Endodermal cell (in vitro differentiated cells): ENCODE measurements around the gene VPS51. TPM values are rescaled to one million over a fixed set of nuclear protein-coding genes. Genes with fewer than 3 reads are reported as not detected.

Experiments
- DNase-seq: peaks from one replicate; pipeline ENCODE4 v3.0.0-alpha.2; 2017
- H3K27ac ChIP-seq: 2 replicates; pipeline ENCODE4 v1.5.1; 2013; ENCODE audit warnings: mild to moderate bottlenecking, low read depth, low read length, moderate library complexity
- H3K27me3 ChIP-seq: 2 replicates; pipeline ENCODE4 v1.6.1; 2013; ENCODE audit warnings: mild to moderate bottlenecking, low read length, moderate library complexity; ENCODE audit not compliant: insufficient read depth, control insufficient read depth, poor library complexity, severe bottlenecking
- H3K36me3 ChIP-seq: 2 replicates; pipeline ENCODE4 v1.7.0; 2013; ENCODE audit warnings: mild to moderate bottlenecking, low read length, moderate library complexity; ENCODE audit not compliant: control insufficient read depth, insufficient read depth
- H3K4me1 ChIP-seq: one replicate; pipeline ENCODE4 v1.7.0; 2013; ENCODE audit warnings: low read length; ENCODE audit not compliant: control insufficient read depth, insufficient read depth
- H3K4me3 ChIP-seq: 2 replicates; pipeline ENCODE4 v1.5.1; 2013; ENCODE audit warnings: mild to moderate bottlenecking, low read length, moderate library complexity
- H3K9ac ChIP-seq: 2 replicates; pipeline ENCODE4 v1.6.1; 2013; ENCODE audit warnings: mild to moderate bottlenecking, low read length, moderate library complexity; ENCODE audit not compliant: poor library complexity, severe bottlenecking; ENCODE audit errors: extremely low read depth
- H3K9me3 ChIP-seq: 2 replicates; pipeline ENCODE4 v1.6.1; 2013; ENCODE audit warnings: mild to moderate bottlenecking, low read length, moderate library complexity; ENCODE audit not compliant: control insufficient read depth
- H3K27ac Mint-ChIP-seq: 2 replicates; pipeline ENCODE4 v1.8.0; 2020; ENCODE audit warnings: mixed read lengths
- H3K27me3 Mint-ChIP-seq: 2 replicates; pipeline ENCODE4 v1.8.0; 2021; ENCODE audit warnings: mild to moderate bottlenecking, mixed read lengths; ENCODE audit not compliant: insufficient read depth
- H3K36me3 Mint-ChIP-seq: 2 replicates; pipeline ENCODE4 v1.8.0; 2020; ENCODE audit warnings: low read depth, mixed read lengths
- H3K4me1 Mint-ChIP-seq: 2 replicates; pipeline ENCODE4 v1.8.0; 2020; ENCODE audit warnings: mixed read lengths
- H3K4me3 Mint-ChIP-seq: 2 replicates; pipeline ENCODE4 v1.8.0; 2020; ENCODE audit warnings: mild to moderate bottlenecking, moderate library complexity, mixed read lengths
- H3K9me3 Mint-ChIP-seq: 2 replicates; pipeline ENCODE4 v1.8.0; 2020; ENCODE audit warnings: mild to moderate bottlenecking, mixed read lengths
- CTCF ChIP-seq: fragments of 200-600 bp; sonication (generic); conservative IDR thresholded peaks from 2 replicates; pipeline ENCODE4 v1.5.0; 2021; ENCODE audit warnings: antibody characterized with exemption, mild to moderate bottlenecking
- WGBS, 2 experiments: methylation state at CpG; one replicate each; pipeline versions ENCODE4 v1.1.5 to v1.1.7; 2013; ENCODE audit warnings: missing lambda C conversion rate in 2 of 2, mixed read lengths in 1 of 2; ENCODE audit not compliant: insufficient coverage in 1 of 2, insufficient read length in 1 of 2; 5-methylcytosine and 5-hydroxymethylcytosine counted together
- total RNA-seq, 2 donors: library from RNA; stranded (reverse); fragmentation: NEBNext Ultra II Directional in 1 of 2; extraction: Animal tissue kit (Norgen Biotek cat#: 25700) in 1 of 2; gene quantifications; 2 replicates in 1 of 2; 3 replicates in 1 of 2; pipeline ENCODE4 v1.2.1, GENCODE V29; 2021

The VPS51 gene
- total RNA-seq, 2 donors from 2014 or later: 107 to 113 TPM

GRCh38 chr11:65051398-65051858 lies 44.6 kb upstream of the VPS51 start:
- H3K36me3 ChIP-seq: no peaks in the 10 kb centered on the region
- no peak overlapping the region for H3K4me3 ChIP-seq
- no peaks in the 10 kb centered on the region for H3K9me3 ChIP-seq
- no peak for DNase-seq
- H3K4me1 ChIP-seq: no peaks in the 10 kb centered on the region
- H3K27me3 Mint-ChIP-seq: peaks cover 13% of the 10 kb centered on the region
- H3K9me3 Mint-ChIP-seq: no peaks in the 10 kb centered on the region
- no peak overlapping the region for H3K9ac ChIP-seq
- H3K4me1 Mint-ChIP-seq: peaks cover 4% of the 10 kb centered on the region
- no peaks in the 10 kb centered on the region for H3K36me3 Mint-ChIP-seq
- H3K27ac ChIP-seq: no peak overlapping the region
- no peak for TF ChIP-seq CTCF
- H3K4me3 Mint-ChIP-seq: no peak overlapping the region
- H3K27ac Mint-ChIP-seq: no peak overlapping the region
- H3K27me3 ChIP-seq: no peaks in the 10 kb centered on the region
- 94 to 96% methylated on average over 8 to 9 of the region's 9 CpGs for WGBS, 2 experiments

- no peak overlapping the region for H3K4me3 Mint-ChIP-seq
- no peak overlapping the region for H3K4me3 ChIP-seq
- H3K27me3 ChIP-seq: no peaks in the 10 kb centered on the region
- no peak for DNase-seq
- TF ChIP-seq CTCF: no peak
- no peak overlapping the region for H3K9ac ChIP-seq
- no peak overlapping the region for H3K27ac ChIP-seq
- H3K36me3 Mint-ChIP-seq: no peaks in the 10 kb centered on the region
- H3K4me1 Mint-ChIP-seq: no peaks in the 10 kb centered on the region
- WGBS, 2 experiments: 82 to 84% methylated on average over 4 to 8 of the region's 8 CpGs
- no peaks in the 10 kb centered on the region for H3K9me3 Mint-ChIP-seq
- no peaks in the 10 kb centered on the region for H3K9me3 ChIP-seq
- no peaks in the 10 kb centered on the region for H3K4me1 ChIP-seq
- H3K27me3 Mint-ChIP-seq: peaks cover 4% of the 10 kb centered on the region
- no peak overlapping the region for H3K27ac Mint-ChIP-seq
- H3K36me3 ChIP-seq: no peaks in the 10 kb centered on the region
Measured at GRCh38 chr11:65053827-65054508, 42.0 kb upstream of the VPS51 start.

GRCh38 chr11:65055538-65055937 lies 40.5 kb upstream of the VPS51 start:
- Histone ChIP-seq H3K4me1 (no peaks in the 10 kb centered on the region), H3K9ac (no peak overlapping the region), H3K27me3 (no peaks in the 10 kb centered on the region), H3K27ac (no peak overlapping the region), H3K36me3 (no peaks in the 10 kb centered on the region), H3K4me3 (no peak overlapping the region), H3K9me3 (no peaks in the 10 kb centered on the region)
- 92 to 100% methylated on average over 1 of the region's 1 CpG for WGBS, 2 experiments
- TF ChIP-seq CTCF: no peak
- no peak overlapping the region for H3K4me3 Mint-ChIP-seq
- H3K4me1 Mint-ChIP-seq: no peaks in the 10 kb centered on the region
- no peak overlapping the region for H3K27ac Mint-ChIP-seq
- DNase-seq: no peak
- no peaks in the 10 kb centered on the region for H3K9me3 Mint-ChIP-seq
- peaks cover 8% of the 10 kb centered on the region for H3K27me3 Mint-ChIP-seq
- H3K36me3 Mint-ChIP-seq: no peaks in the 10 kb centered on the region
